ENCODE data around the gene VCAN. TPM values are rescaled to one million over a fixed set of nuclear protein-coding genes. Genes with fewer than 3 reads are reported as not detected.
"Not testable (repeated sequence)": the region's sequence is repeated elsewhere in the genome, so short reads cannot be mapped to it uniquely, and the experiment has no call there.

Gene VCAN
- under 1 TPM in 1 of 2 experiments, not detected in 1; 0.45 TPM for total RNA-seq

DNA sequence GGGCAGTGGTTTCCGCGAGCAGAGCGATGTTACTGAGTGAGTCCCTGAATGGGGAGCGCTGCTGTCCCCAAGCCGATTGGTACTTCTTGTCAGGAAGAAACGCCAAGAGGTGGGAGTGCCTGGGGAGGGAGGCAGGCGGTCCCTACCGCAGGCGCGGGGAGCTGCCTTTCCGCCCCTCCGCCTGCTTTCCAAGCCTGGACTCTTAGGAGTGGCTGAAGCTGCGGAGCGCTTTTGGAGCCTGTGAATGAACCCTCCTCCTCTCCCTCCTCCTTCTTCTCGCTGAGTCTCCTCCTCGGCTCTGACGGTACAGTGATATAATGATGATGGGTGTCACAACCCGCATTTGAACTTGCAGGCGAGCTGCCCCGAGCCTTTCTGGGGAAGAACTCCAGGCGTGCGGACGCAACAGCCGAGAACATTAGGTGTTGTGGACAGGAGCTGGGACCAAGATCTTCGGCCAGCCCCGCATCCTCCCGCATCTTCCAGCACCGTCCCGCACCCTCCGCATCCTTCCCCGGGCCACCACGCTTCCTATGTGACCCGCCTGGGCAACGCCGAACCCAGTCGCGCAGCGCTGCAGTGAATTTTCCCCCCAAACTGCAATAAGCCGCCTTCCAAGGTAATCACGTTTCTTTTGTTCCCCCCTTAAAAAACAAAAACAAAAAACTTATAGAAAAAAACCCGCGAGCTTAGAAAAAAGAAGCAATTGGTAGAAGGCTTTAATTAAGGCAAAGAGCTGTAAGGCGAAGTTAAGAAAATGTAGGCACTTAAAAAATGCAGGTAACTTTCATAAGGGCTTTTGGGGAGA, at the start of gene VCAN:
Gene VCAN (plus strand): TSS at position 340 of the 808 bp plus-strand sequence. CDS start 11,775 bp downstream, outside the sequence.
- H3K9me3 Mint-ChIP-seq (ENCODE audit: low read depth): no peaks in the 10 kb centered on the region
- no peaks in the 10 kb centered on the region for H3K36me3 Mint-ChIP-seq
- CTCF ChIA-PET: interaction anchor here (1.7 kb wide), 1 partner anchor 1120 kb away, joined by 3 read pairs; no protein-coding TSS in a partner anchor
- ATAC-seq (no peak), DNase-seq (no peak)
- peak within 1 kb of the TSS; percentile 54 for H3K4me3 Mint-ChIP-seq
- peaks cover 89% of the 10 kb centered on the region for H3K27me3 Mint-ChIP-seq
- no peak within 1 kb of the TSS for H3K27ac Mint-ChIP-seq
- peaks cover 31% of the 10 kb centered on the region for H3K4me1 Mint-ChIP-seq

DNA sequence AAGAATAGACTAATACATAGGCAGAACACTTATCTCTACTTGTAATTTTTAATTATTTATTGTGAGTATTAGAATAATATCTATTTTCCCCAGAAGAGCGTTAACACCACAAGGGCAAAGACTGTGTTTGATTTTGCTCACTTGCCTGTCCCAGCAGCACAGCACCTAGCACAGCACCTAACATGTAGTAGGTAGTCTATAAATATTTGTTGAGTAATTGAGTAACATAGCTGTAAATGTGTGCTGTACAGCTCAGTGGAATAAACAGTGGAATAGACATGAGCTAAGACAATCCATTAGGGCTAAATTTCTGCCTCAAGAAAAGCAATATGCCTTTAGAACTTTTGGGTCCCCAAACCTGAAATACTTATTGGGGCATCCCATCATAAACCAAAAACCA, 49.3 kb upstream of the VCAN start:
- H3K4me1 Mint-ChIP-seq: no peaks in the 10 kb centered on the region
- DNase-seq (no peak), ATAC-seq (no peak)
- H3K36me3 Mint-ChIP-seq: no peaks in the 10 kb centered on the region
- CTCF ChIA-PET: no interaction called here
- no peak overlapping the region for H3K4me3 Mint-ChIP-seq
- no peak overlapping the region for H3K27ac Mint-ChIP-seq
- peaks cover 4% of the 10 kb centered on the region for H3K27me3 Mint-ChIP-seq
- no peaks in the 10 kb centered on the region for H3K9me3 Mint-ChIP-seq (ENCODE audit: low read depth)

DNA sequence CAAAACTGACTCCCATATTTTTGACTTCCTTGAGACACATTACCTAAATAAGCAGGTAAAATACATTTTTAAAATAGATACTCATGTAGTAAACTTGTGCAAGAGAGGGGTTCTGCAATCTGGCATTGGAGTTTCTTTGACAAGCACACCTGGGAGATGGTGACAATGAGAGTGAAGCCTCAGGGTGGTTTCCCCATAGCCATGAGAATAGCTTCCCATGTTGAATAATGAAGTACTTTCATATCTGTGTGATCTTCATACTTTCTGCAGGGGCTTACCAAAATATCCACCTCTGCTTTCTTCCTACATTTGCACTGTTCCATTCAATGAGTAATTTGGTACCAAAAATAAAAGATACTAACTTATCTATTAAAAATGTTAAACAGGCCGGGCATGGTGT, 44.7 kb upstream of the VCAN start:
- ATAC-seq (no peak), DNase-seq (no peak)
- no peak overlapping the region for H3K4me3 Mint-ChIP-seq
- no peaks in the 10 kb centered on the region for H3K4me1 Mint-ChIP-seq
- no peaks in the 10 kb centered on the region for H3K36me3 Mint-ChIP-seq
- no peaks in the 10 kb centered on the region for H3K27me3 Mint-ChIP-seq
- no peaks in the 10 kb centered on the region for H3K9me3 Mint-ChIP-seq (ENCODE audit: low read depth)
- H3K27ac Mint-ChIP-seq: no peak overlapping the region
- CTCF ChIA-PET: no interaction called here

DNA sequence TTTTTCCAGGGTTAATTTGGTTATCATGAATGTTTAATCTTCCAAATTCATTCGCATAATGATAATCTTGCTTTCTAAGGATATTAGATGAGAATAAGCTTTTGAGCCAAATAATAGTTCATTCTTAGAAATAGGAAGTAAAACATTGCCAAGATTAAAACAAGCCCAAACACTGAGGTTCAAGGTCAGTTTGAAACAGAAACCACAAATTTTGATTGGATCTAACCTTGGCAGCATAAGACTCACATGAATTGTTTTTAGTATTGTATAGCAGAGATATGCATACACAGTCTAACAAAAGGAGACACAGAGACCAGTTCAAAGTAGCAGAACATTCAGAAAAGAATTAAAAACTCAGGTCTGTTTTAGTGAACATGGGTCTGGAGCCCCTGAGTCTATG, 43.4 kb upstream of the VCAN start:
- Mint-ChIP-seq H3K27ac (no peak overlapping the region), H3K27me3 (no peaks in the 10 kb centered on the region), H3K9me3 (ENCODE audit: low read depth) (no peaks in the 10 kb centered on the region), H3K4me1 (no peaks in the 10 kb centered on the region), H3K36me3 (no peaks in the 10 kb centered on the region), H3K4me3 (no peak overlapping the region)
- ATAC-seq (no peak), DNase-seq (no peak)
- CTCF ChIA-PET: no interaction called here

DNA sequence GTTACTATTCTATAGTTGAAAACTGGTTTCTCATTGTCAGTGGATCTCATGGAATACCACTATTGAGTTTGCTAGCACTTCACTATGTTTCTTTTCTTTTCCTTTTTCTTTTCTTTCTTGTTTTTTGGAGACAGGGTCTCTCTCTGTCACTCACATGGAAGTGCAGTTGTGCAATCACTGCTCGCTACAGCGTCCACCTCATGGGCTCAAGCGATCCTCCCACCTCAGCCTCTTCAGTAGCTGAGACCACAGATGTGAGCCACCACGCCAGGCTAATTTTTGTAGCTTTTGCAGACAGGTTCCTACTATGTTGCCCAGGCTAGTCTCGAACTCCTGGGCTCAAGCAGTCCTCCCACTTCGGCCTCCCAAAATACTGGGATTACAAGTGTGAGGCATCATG, 42.7 kb upstream of the VCAN start:
- CTCF ChIA-PET: interaction anchor here (1.3 to 1.6 kb wide), 2 partner anchors 9 to 1077 kb away, joined by 5 to 8 read pairs; no protein-coding TSS in a partner anchor

DNA sequence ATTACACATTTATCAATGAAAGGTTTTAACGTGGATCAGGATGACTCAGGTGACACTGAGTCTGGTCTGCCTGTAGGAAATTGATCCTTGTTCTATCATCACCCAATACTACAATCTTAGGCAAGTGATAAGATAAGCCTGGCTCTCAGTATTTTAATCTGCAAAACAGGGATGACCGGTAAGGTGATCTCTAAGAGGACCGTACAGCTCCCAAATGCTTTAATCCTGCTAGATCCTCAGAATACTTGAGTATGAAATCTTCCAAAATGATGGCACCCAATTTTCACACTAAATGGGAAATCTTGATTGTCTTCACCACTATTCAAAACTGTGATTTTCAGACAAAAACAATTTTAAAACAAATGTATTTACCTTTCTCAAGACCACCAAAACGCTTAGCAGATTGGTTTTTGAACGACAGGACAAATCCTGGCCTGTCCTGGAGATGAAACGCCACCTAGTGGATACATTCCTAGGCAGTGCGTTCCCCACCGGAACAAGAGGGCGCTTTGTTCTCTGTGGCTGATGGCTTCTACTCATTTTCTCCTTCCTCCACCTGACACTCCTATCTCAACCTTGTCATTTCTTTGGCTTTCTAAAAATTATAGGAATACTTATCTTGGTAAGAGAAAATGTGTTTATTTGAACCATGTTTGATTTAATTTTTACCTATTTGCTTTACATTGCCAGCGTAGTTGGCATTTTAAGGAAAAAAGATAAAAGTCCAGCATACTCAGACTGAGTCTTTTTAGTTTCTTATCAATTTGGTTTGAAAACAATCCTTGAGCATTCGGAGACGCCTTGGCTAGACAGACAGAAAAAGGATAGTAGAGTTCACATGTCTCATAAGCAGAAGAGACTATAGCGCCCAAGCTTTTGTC, 41.2 kb upstream of the VCAN start:
- Mint-ChIP-seq H3K4me3 (no peak overlapping the region), H3K9me3 (ENCODE audit: low read depth) (no peaks in the 10 kb centered on the region), H3K27ac (no peak overlapping the region), H3K27me3 (no peaks in the 10 kb centered on the region), H3K4me1 (no peaks in the 10 kb centered on the region), H3K36me3 (no peaks in the 10 kb centered on the region)
- DNase-seq (peak; percentile 60), ATAC-seq (peak; percentile 67)
- CTCF ChIA-PET: interaction anchor here (0.6 to 1.6 kb wide), 6 partner anchors 10 to 1078 kb away, joined by 3 to 8 read pairs (median 3); no protein-coding TSS in a partner anchor

More for the DNA sequence above, 42.7 kb upstream of the VCAN start:
- no peak for DNase-seq
- no peak for ATAC-seq
- Mint-ChIP-seq H3K27ac (no peak overlapping the region), H3K36me3 (no peaks in the 10 kb centered on the region), H3K27me3 (no peaks in the 10 kb centered on the region), H3K9me3 (ENCODE audit: low read depth) (no peaks in the 10 kb centered on the region), H3K4me3 (no peak overlapping the region), H3K4me1 (no peaks in the 10 kb centered on the region)

DNA sequence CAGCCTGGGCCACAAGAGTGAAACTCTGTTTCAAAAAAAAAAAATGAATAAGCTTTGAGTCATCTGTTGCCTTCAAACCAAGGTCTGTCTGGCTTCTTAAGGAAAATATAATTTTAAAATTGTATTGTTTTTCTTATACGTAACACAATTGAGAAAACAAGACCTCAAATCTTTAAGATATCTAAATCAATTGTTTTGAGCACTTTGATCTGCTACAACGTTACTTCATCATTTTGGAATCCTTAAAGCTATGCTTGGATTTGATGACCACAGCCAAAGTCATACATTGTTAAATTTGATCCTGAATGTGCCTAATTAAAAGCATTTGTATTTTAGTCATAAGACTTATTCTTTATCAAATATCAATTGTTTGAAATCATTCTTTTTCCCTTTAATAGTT, 37.7 kb upstream of the VCAN start:
- H3K27me3 Mint-ChIP-seq: no peaks in the 10 kb centered on the region
- CTCF ChIA-PET: no interaction called here

DNA sequence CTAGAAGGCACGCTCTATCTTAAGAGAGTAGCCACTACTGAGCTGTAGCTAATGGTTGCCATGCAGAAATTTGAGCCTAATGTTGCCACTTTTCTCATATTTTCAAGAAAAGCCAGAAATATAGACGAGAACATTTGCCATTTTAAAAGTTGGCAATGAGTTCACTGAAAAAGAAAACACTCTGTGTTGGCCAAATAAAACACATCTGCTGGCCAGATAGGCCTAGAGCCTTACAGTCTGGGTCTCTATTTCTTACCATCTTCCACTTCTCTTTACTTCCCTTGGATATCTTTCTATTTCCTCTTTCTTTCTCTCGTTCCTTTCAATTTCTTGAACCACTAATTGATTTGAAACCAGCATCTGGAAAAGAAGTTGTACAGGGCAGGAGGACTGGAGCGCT, 36.6 kb upstream of the VCAN start:
- CTCF ChIA-PET: no interaction called here
- no peak for ATAC-seq
- no peaks in the 10 kb centered on the region for H3K4me1 Mint-ChIP-seq

More for the DNA sequence above, 37.7 kb upstream of the VCAN start:
- Mint-ChIP-seq H3K27ac (no peak overlapping the region), H3K9me3 (ENCODE audit: low read depth) (no peaks in the 10 kb centered on the region), H3K36me3 (no peaks in the 10 kb centered on the region), H3K4me1 (no peaks in the 10 kb centered on the region), H3K4me3 (no peak overlapping the region)
- DNase-seq (no peak), ATAC-seq (no peak)

DNA sequence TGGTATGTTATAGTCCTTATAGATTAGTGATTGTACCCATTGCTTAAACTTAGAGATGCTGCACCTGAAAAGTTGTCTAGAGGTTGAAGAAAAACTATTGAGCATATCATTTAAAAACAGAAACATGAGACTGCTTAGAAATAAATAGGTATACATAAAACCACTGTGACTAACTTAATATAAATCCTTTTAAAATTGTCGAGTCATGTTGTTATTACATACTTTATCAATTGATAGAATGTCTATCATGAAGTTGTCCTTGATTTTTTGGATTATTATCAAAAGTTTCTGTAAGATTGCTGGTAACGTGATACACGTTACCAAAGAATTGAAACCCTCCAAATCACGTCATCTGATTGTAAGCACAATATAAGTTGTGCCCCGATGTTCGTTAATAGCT, 35.3 kb upstream of the VCAN start:
- no peak overlapping the region for H3K4me3 Mint-ChIP-seq
- CTCF ChIA-PET: no interaction called here
- H3K9me3 Mint-ChIP-seq (ENCODE audit: low read depth): no peaks in the 10 kb centered on the region
- no peaks in the 10 kb centered on the region for H3K4me1 Mint-ChIP-seq
- no peaks in the 10 kb centered on the region for H3K36me3 Mint-ChIP-seq
- H3K27ac Mint-ChIP-seq: no peak overlapping the region
- DNase-seq (no peak), ATAC-seq (no peak)
- H3K27me3 Mint-ChIP-seq: no peaks in the 10 kb centered on the region

More for the DNA sequence above, 36.6 kb upstream of the VCAN start:
- no peak for DNase-seq
- Mint-ChIP-seq H3K27ac (no peak overlapping the region), H3K4me3 (no peak overlapping the region), H3K36me3 (no peaks in the 10 kb centered on the region), H3K27me3 (no peaks in the 10 kb centered on the region), H3K9me3 (ENCODE audit: low read depth) (no peaks in the 10 kb centered on the region)

DNA sequence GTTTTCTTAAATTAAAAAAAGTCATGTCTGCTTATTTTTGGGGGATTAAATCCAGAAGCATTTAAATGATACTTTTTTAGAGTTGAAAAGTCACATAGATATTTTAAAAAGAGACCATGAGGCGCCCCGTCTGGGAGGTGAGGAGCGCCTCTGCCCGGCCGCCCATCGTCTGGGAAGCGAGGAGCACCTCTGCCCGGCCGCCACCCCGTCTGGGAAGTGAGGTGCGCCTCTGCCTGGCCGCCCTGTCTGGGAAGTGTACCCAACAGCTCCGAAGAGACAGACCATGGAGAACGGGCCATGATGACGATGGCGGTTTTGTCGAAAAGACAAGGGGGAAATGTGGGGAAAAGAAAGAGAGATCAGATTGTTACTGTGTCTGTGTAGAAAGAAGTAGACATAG, 33.8 kb upstream of the VCAN start:
- H3K9me3 Mint-ChIP-seq (ENCODE audit: low read depth); H3K4me3 Mint-ChIP-seq; CTCF ChIA-PET; H3K4me1 Mint-ChIP-seq; H3K27ac Mint-ChIP-seq; DNase-seq; H3K27me3 Mint-ChIP-seq; H3K36me3 Mint-ChIP-seq; ATAC-seq: not testable (repeated sequence)

DNA sequence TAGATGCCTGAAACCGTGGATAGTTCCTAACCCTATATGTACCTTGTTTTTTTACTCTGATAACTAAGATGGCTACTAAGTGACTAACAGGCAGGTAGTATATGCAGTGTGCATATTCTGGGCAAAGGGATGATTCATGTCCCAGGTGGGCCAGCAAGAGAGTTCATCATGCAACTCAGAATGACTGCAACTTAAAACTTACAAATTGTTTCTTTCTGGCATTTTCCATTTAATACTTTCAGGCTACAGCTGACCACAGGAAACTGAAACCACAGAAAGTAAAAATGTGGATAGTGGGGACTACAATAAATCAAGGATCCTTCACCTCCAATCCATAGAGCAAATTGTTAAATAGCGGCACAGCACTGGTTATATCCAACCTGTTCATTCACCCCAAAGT, 30.7 kb upstream of the VCAN start:
- CTCF ChIA-PET: no interaction called here
- Mint-ChIP-seq H3K36me3 (no peaks in the 10 kb centered on the region), H3K27ac (no peak overlapping the region), H3K4me3 (no peak overlapping the region), H3K27me3 (no peaks in the 10 kb centered on the region), H3K9me3 (ENCODE audit: low read depth) (no peaks in the 10 kb centered on the region), H3K4me1 (no peaks in the 10 kb centered on the region)
- ATAC-seq (no peak), DNase-seq (no peak)

DNA sequence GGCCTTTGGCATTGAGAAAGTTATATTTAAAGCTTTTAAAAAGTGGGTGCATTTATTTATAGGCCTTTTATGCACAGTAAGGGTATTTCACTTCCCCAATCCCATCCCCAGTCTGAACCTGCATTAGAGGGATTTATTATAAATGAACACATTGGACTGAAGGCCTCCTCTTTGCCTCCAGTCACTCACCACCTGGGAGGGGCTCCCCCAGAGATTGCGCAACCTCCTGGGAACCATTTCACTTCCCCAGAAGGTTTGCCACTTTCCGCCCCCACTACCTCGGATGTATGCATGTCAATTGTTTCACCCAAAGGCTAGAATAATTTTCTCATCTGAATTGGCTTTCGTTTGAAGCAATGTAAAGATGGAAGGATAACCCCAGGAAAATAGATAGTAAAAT, 29.8 kb upstream of the VCAN start:
- Mint-ChIP-seq H3K36me3 (no peaks in the 10 kb centered on the region), H3K27me3 (peaks cover 3% of the 10 kb centered on the region), H3K27ac (no peak overlapping the region), H3K4me3 (no peak overlapping the region), H3K4me1 (no peaks in the 10 kb centered on the region), H3K9me3 (ENCODE audit: low read depth) (no peaks in the 10 kb centered on the region)
- no peak for DNase-seq
- ATAC-seq: no peak
- CTCF ChIA-PET: no interaction called here

DNA sequence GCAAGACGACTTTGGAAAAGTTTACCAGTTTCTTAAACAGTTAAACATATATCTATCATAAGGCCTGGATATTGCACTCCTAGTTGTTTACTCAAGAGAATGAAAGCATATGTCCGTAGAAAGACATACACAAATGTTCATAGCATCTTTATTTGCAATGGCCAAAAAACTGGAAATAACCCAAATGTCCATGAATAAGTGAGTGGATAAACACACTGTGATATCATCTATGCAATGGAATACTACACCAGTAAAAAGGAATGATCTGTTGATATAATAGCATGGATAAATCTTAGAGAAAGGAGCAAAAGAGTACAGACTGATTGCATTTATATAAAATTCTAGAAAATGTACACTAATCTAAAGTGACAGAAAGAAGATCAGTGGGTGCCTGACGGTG, 28.0 kb upstream of the VCAN start:
- Mint-ChIP-seq H3K36me3 (no peaks in the 10 kb centered on the region), H3K27ac (no peak overlapping the region), H3K9me3 (ENCODE audit: low read depth) (no peaks in the 10 kb centered on the region), H3K27me3 (peaks cover 6% of the 10 kb centered on the region), H3K4me3 (no peak overlapping the region), H3K4me1 (no peaks in the 10 kb centered on the region)
- DNase-seq: no peak
- CTCF ChIA-PET: no interaction called here
- ATAC-seq: no peak

DNA sequence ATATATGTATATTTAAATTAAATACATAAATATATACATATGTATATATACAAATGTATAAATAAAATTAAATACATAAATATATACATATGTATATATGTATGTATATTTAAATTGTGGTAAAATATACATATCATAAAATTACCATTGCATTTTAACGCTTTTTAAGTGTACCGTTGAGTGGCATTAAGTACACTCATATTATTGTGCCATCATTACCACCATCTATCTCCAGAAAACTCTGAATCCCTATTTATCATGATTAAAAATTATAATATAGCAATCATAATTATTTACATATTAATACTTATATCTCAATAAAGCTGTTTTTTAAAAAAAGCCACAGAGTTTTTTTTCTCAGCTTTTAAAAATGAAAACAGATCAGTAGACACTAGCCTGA, 27.1 kb upstream of the VCAN start:
- Mint-ChIP-seq H3K9me3 (ENCODE audit: low read depth) (no peaks in the 10 kb centered on the region), H3K36me3 (no peaks in the 10 kb centered on the region), H3K4me3 (no peak overlapping the region), H3K27me3 (peaks cover 6% of the 10 kb centered on the region), H3K4me1 (no peaks in the 10 kb centered on the region), H3K27ac (no peak overlapping the region)
- CTCF ChIA-PET: no interaction called here
- ATAC-seq (no peak), DNase-seq (no peak)
